Left forelimb (tissue), 1 donor: ENCODE data around the gene ZNRD2.

Experiments used
- DNase-seq: peaks from one replicate; pipeline ENCODE4 v3.0.0-alpha.2; 2018; ENCODE audit warnings: low spot score

Gene ZNRD2

DNA sequence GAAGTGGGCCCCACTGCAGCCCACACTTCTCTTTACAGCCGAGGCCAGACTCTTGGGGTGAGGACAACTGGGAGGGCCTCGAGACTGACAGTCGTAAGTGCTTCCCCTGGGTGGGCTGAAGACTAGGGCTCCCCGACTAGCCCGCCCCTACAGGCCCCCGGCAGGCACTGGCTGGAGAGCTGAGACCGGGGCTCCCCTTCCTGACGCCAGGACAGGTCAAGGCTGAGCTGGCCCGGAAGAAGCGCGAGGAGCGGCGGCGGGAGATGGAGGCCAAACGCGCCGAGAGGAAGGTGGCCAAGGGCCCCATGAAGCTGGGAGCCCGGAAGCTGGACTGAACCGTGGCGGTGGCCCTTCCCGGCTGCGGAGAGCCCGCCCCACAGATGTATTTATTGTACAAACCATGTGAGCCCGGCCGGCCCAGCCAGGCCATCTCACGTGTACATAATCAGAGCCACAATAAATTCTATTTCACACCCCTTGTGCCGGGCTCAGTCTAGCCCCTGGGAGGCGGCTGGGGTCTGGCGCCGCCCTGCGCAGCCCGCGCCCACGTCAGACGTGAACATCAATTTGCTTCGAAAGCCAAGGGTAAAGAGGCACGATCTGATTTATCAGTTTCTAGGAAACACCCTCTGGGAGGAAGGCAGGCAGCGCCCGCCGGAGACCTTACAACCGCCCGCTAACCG is 31.9 kb upstream of the ZNRD2 start:
- no peak for DNase-seq

DNA sequence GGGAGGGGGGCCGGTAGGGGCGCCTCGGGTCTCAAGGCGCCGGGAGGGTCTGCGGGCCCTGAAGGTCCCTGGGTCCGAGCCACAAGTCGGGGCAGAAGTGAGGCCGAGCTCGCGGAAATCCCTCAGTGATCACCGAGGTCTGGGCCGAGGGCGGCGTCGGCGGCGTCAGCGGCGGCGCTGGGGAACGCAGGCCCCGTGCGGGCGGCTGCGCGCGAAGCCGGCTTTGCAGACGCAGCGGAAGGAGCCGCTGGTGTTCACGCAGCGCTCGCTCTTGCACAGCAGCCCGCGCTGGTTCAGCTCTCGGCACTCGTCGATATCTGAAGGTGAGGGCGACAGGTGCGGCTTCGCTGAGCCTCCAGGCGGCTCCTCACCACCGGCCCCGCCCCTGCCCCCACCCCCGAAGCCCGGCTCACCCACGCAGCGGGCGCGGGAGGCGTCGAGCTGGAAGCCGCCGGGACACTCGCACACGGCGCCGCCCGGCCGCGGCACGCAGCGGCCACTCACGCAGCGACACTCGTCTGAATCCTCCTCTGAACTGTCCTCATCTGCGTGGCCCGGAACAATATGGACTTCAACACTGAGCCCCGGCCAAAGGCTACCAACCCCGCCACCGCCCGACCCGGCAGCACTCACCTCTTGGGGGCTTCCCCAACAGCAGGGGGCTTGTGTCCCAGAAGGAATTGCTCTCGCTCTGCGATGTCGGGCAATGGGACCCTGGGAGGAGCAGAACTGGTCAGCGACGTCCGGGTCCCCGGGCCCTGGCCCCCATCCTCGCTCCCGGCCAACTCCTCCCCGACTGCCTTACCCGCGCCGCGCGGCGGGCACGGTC is 31.1 kb upstream of the ZNRD2 start:
- DNase-seq = no peak

GRCh38 chr11:65539744-65540289 is 30.5 kb upstream of the ZNRD2 start:
- no peak for DNase-seq

GRCh38 chr11:65540290-65541092 is 29.8 kb upstream of the ZNRD2 start:
- peak; percentile 95 for DNase-seq

DNA sequence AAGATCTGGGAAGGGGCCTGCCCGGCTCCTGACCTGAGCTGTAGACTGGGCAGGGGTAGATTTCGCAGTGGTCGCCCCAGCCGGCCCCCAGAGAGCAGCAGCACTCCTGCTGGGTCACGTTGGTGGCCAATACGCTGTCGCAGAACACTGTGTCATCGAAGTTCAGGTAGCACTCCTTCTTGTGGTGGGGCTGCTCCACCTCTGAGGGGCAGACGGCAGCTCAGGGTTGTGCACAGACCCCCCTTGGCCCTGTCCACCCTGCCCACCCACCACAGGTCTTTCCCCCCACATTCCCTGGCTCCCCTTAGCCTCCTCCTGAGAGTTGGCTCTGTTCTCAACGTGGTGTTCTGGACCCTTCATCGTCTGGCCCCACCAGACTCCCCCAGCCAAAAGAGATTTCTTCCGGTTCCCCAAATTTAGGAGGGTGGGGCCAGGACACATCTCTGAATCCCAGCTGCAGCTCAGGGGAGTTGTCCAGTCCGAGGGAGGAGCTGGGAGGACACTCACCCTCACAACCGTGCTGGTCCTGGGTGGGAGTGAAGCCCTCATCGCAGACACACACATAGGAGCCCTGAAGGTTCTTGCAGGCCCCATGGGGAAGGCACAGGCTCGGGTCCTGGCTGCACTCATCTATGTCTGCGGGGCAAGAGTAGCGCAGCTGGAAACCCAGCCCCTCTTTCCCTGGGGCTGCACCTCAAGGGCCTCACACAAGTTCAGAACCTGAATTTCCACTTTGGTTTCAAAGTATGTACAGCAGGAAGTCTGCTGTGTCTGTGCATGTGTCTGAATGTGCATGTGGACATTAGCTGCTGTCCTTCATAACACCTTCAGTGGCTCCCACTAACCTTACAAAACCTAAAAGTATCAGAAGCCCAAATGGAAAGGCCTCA is 28.9 kb upstream of the ZNRD2 start:
- no peak for DNase-seq

GRCh38 chr11:65542738-65543390 is 27.4 kb upstream of the ZNRD2 start:
- DNase-seq = no peak

- no peak for DNase-seq
Measured at GRCh38 chr11:65545853-65546216, 24.4 kb upstream of the ZNRD2 start.

GRCh38 chr11:65546217-65546958 is 23.9 kb upstream of the ZNRD2 start:
- no peak for DNase-seq

- DNase-seq = no peak
Measured at GRCh38 chr11:65547446-65548125, 22.7 kb upstream of the ZNRD2 start.

GRCh38 chr11:65548395-65548794 is 21.9 kb upstream of the ZNRD2 start:
- no peak for DNase-seq

DNA sequence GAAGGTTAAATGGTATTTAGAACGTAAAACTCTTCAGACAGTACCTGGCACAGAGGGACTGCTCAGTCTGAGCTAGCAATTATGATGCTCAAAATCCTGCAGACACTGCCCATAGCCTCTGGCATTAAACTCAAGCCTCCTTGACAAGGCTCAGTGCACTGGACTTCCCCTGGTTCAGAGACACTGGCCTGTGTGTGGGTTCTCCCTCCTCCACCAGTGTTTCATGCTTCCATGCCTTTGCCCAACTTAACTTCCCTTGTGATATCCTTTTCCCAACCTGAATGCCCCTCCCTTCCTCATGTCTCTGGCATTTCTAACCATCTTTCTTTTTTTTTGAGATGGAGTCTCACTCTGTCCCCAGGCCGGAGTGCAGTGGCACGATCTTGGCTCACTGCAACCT is 21.2 kb upstream of the ZNRD2 start:
- DNase-seq = no peak

GRCh38 chr11:65551572-65552387 is 18.5 kb upstream of the ZNRD2 start:
- DNase-seq = no peak

- DNase-seq = no peak
Measured at GRCh38 chr11:65552388-65552951, 17.8 kb upstream of the ZNRD2 start.

- no peak for DNase-seq
Measured at GRCh38 chr11:65553301-65554001, 16.8 kb upstream of the ZNRD2 start.

GRCh38 chr11:65554057-65554818 is 16.0 kb upstream of the ZNRD2 start:
- no peak for DNase-seq

- DNase-seq = no peak
Measured at GRCh38 chr11:65554842-65555430, 15.3 kb upstream of the ZNRD2 start.
